Measurements from ENCODE around the gene OR52B6.
"Not testable (repeated sequence)": the region's sequence is repeated elsewhere in the genome, so short reads cannot be mapped to it uniquely, and the experiment has no call there.

DNA sequence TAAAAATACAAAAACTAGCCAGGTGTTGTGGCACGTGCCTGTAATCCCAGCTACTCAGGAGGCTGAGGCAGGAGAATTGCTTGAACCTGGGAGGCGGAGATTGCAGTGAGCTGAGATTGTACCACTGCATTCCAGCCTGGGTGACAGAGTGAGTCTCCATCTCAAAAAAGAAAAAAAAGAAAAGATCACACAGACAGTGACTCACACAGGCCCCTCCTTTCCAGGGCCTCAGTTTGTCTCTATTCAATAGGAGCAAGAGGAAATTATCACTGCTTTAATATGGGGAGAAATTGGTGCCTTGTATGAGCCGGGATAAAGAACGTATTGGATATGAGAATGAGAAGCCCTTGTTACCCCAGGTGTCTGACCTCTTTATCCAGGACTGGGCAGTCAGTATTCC lies 22.1 kb downstream of the OR52B6 start:
- TF ChIP-seq, protein P1, sequence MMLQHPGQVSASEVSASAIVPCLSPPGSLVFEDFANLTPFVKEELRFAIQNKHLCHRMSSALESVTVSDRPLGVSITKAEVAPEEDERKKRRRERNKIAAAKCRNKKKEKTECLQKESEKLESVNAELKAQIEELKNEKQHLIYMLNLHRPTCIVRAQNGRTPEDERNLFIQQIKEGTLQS (IDR thresholded peaks at IDR 0.05) = not testable (repeated sequence)
- TF ChIP-seq, protein P2, sequence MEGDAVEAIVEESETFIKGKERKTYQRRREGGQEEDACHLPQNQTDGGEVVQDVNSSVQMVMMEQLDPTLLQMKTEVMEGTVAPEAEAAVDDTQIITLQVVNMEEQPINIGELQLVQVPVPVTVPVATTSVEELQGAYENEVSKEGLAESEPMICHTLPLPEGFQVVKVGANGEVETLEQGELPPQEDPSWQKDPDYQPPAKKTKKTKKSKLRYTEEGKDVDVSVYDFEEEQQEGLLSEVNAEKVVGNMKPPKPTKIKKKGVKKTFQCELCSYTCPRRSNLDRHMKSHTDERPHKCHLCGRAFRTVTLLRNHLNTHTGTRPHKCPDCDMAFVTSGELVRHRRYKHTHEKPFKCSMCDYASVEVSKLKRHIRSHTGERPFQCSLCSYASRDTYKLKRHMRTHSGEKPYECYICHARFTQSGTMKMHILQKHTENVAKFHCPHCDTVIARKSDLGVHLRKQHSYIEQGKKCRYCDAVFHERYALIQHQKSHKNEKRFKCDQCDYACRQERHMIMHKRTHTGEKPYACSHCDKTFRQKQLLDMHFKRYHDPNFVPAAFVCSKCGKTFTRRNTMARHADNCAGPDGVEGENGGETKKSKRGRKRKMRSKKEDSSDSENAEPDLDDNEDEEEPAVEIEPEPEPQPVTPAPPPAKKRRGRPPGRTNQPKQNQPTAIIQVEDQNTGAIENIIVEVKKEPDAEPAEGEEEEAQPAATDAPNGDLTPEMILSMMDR (IDR thresholded peaks at IDR 0.05; ENCODE audit: low read depth, low read length, missing input control) = not testable (repeated sequence)
- not testable (repeated sequence) for TF ChIP-seq RAD21 (IDR thresholded peaks at IDR 0.05); TAF1 (conservative IDR thresholded peaks at IDR 0.05); JUND (IDR thresholded peaks at IDR 0.05); YY1 (IDR thresholded peaks at IDR 0.05); RXRA (IDR thresholded peaks at IDR 0.05); FOXA1 (IDR thresholded peaks at IDR 0.05); EGR1 (IDR thresholded peaks at IDR 0.05; ENCODE audit: low read depth in 2 of 2); HNF4G (IDR thresholded peaks at IDR 0.05); HNF4A (conservative IDR thresholded peaks at IDR 0.05); SP1 (IDR thresholded peaks at IDR 0.05)
- TF ChIP-seq, protein P3, sequence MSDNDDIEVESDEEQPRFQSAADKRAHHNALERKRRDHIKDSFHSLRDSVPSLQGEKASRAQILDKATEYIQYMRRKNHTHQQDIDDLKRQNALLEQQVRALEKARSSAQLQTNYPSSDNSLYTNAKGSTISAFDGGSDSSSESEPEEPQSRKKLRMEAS (IDR thresholded peaks at IDR 0.05) = not testable (repeated sequence)
- TF ChIP-seq, protein P4, sequence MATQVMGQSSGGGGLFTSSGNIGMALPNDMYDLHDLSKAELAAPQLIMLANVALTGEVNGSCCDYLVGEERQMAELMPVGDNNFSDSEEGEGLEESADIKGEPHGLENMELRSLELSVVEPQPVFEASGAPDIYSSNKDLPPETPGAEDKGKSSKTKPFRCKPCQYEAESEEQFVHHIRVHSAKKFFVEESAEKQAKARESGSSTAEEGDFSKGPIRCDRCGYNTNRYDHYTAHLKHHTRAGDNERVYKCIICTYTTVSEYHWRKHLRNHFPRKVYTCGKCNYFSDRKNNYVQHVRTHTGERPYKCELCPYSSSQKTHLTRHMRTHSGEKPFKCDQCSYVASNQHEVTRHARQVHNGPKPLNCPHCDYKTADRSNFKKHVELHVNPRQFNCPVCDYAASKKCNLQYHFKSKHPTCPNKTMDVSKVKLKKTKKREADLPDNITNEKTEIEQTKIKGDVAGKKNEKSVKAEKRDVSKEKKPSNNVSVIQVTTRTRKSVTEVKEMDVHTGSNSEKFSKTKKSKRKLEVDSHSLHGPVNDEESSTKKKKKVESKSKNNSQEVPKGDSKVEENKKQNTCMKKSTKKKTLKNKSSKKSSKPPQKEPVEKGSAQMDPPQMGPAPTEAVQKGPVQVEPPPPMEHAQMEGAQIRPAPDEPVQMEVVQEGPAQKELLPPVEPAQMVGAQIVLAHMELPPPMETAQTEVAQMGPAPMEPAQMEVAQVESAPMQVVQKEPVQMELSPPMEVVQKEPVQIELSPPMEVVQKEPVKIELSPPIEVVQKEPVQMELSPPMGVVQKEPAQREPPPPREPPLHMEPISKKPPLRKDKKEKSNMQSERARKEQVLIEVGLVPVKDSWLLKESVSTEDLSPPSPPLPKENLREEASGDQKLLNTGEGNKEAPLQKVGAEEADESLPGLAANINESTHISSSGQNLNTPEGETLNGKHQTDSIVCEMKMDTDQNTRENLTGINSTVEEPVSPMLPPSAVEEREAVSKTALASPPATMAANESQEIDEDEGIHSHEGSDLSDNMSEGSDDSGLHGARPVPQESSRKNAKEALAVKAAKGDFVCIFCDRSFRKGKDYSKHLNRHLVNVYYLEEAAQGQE (IDR thresholded peaks at IDR 0.05) = not testable (repeated sequence)

All from liver (tissue), 3 donors.